HPDE6-E6E7 (cell line): ENCODE results near the gene ZKSCAN8.
A peak's percentile ranks its signal among the peaks of the same experiment; 100 is the strongest.

Experiments
- DNase-seq: peaks from one replicate; pipeline ENCODE4 v3.0.0; 2011; ENCODE audit warnings: missing footprints; ENCODE audit errors: extremely low spot score

Gene ZKSCAN8

DNA sequence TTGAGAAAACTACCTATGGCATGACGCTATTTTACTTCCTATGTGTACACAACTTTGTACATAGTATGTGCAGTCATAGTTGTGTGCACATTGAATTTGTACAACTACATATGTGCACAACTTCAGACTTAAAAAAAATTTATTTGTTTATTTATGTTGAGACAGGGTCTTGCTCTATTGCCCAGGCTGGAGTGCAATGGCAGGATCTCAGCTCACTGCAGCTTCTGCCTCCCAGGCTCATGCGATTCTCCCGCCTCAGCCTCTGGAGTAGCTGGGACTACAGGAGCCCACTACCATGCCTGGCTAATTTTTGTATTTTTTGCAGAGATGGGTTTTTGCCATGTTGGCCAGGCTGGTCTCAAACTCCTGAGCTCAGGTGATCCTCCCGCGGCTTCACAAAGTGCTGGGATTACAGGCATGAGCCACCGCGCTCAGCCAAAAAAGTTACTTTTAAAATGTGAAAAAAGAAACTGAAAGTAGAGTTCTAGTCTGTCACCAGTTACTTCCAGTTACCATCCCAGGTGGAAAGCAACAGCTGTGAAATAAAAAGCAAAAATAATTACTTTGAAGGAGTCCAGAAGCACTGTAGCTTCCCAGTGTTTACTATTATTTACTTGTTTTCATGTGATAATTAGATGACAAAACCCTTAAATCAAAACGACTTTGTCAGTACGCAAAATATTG, 1.7 kb upstream of the ZKSCAN8 start:
- DNase-seq: no peak

DNA sequence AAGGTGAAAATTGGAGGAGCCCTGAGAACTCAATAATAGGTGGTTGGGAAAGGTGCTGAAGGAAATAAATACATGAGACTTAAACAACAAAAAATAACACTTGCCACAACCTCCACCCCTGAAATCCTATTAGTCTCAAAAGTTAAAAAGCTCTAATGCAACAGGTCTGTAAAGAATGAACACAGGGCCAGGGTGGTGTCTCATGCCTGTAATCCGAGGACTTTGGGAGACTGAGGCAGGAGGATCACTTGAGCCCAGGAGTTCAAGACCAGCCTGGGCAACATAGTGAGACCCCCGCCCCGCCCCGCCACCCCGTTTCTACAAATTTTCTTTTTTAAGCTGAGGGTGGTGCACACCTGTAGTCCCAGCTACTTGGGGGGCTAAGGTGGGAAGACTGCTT, 1.1 kb upstream of the ZKSCAN8 start:
- DNase-seq: no peak

DNA sequence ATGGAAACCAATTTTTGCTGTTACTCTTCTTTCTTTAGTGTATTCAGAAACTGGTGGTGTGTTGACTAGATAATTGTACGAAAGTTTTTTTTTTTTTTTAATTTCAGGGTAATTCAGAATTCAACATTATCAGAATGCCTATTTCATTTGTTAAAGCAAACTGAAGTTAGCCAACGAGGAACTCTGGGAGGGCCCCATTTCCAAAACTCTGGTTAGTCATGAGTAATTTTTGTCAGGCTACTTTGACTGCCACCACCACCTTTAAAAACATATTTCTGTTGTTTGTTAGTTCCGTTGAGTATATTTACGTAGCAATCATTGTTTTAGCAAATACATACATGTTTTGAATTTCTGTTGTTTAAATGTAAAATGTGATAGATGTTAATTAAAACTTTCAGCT, 763 bp downstream of the ZKSCAN8 start:
- DNase-seq: no peak

DNA sequence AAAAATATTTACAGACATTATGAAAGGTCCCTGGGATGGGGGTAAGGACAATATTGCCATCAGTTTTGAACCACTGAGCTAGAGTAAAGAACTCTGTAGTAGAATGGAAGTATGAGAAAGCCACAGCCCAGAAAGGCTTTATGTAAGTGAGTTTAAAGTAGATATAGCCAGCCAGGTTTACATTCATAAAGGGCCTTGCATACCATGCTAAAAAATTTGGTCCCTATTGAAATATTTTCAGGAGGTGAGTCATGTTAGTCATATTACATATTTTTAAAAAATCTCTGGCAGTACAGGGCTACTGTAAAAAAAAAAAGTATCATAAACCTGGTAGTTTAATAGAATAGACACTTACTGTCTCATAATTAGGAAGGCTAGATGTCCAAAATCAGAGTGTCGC, 3.5 kb downstream of the ZKSCAN8 start:
- DNase-seq: no peak

DNA sequence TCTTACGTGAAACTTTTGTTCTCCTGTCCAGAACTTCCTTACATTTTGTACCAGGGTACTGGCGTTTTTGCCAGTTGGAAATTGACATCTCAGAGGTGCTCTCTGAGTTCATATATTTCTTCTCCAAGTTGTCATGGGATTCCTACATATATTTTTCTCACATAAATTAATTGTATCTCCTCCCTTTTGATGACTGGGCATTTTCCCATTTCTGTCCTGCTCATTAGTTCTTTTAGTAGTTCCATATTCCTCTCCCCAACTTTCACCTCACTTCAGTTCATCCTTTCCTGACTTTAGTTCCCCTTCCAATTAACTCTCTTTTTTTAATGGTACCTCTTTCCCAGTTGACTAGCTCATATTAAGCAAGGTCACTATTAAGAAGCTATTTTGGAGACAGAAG, 10.8 kb downstream of the ZKSCAN8 start:
- DNase-seq: no peak

DNA sequence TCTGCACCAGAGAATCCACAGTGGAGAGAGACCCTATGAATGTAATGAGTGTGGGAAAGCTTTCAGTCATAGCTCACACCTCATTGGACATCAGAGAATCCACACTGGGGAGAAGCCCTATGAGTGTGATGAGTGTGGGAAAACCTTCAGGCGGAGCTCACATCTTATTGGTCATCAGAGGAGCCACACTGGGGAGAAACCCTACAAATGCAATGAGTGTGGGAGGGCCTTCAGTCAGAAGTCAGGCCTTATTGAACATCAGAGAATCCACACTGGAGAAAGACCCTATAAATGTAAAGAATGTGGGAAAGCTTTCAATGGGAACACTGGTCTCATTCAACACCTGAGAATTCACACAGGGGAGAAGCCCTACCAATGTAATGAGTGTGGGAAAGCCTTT, 11.9 kb downstream of the ZKSCAN8 start:
- no peak for DNase-seq

DNA sequence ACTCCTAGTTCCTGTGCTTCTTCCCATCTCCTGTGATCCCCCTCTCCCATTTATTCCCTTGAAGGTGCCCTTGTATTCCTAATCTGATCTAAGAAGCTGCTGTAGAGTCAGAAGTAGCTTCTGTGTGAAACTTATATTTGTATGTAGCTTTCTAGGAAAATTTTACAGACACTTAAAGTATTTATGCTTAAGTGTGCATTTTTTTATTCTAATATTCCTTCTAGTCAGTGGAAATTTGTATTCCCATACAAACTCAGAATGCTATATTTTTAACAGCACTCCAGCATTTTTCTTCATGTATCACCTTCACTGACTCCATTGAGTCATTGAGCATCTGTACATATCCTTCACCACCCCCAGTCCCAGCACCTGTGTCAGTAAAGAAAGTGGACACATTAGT, 12.7 kb downstream of the ZKSCAN8 start:
- DNase-seq: no peak

DNA sequence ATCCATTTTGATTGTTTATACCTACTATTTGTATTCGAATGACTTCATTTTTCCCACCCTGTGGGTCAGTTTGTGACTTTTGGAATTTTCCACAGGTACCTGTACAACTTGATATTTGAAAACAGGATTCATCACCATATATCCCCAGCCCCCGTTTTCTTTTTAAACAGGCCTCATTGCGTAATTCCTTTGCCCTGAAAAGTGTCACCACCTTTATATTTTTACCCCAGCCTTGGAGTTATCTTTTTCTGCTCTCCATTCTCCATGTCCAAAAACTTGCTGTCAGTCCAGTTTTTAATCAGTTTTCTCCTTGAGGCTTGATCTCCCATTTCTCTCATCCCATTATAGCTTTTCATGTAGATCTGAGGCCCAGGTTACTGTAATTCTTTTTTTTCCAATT, 16.6 kb downstream of the ZKSCAN8 start:
- no peak for DNase-seq

DNA sequence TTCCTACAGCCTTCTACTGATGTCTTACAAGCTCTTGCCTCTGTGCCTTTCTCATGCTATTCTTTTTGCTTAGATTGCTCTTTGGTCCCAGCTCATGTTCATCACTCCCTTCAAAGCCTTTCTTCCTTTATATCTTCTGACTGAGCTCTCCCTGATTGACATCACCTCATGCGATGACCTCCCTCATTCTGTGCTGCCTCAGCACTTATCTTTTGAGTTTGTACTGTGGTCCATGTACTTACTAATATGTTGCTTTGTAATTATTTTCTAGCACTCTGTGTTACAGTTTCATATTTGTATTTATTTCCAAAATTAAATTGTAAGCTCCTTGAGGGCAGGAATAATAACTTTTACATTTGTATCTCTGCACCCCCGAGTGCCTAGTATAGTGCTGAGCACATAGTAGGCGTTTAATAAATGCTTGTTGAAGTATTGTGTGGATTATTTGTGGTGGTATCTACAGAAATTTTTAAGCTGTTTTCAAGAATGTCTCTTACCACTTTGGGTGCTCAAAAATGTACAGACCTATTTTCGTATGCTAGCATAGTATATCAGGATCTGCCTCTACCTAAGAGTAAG, 17.4 kb downstream of the ZKSCAN8 start:
- DNase-seq: no peak

DNA sequence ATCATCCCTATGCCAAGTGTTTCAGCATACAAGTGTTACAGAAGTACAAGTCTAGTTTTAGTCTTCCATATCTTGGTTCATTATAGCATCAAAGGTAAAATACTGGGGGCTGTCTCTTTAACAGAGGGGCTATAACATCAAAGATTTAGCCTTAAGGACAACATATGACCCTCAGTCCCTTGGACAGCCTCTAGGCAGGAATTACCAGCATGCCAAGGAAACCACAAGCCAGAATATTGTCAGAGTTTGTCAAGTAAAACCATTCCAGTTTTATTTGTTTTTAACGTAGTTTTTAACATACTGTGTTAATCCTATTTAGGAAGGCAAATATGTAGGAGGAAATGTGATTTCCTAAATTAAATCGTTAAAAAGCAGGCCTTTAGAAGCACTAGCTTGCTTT, 18.6 kb downstream of the ZKSCAN8 start:
- no peak for DNase-seq

DNA sequence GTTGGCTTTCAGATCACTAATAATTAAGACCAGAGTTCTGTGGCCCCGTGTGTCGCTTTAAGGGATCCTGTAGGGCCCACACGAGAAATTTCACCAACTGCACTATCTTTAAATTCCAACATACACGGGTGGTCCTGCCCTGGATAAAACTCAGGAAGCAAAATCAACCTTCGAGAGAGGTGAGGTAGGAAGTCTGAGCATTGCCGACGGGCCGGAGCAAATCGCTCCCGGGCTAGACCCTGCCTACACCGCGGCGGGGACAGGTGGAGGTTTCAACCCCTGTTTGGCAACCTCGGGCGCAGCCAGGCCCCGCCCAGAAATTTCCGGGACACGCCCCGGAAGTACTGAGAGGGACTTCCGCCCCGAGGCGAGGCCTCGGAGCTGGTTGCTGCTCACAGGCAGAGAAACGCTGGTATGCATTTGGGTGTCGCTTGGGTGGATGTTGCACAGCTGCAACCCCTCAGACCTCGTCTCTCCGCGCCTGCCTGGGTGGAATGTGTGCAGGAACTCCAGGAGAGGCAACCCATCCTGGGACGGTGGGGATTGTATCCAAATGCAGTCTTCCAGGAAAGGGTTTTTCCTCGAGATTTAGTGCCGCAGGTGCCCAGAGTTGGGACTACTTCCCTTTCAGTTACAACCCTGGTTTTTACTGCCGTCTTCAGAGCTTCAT, 19.9 kb downstream of the ZKSCAN8 start:
- peak; percentile 60 for DNase-seq

DNA sequence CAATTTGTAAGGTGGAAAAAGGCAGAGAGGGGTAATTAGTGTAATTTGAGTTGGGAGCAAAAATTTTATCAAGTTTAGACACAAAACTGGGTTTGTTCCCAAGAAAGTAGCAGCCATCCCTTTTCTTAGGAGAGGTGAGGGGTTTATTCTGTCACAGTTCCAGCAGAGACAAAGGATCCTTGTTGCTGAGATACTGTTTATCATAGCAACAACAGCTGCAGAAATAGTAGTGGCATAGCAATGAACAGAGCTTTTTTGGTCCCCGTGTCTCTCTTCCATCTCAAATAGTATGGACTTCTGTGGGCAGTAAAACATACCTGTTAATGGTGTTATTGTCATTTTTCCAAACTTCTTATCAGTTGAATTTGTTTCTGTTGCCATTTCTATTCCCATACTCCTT, 23.9 kb downstream of the ZKSCAN8 start:
- no peak for DNase-seq

DNA sequence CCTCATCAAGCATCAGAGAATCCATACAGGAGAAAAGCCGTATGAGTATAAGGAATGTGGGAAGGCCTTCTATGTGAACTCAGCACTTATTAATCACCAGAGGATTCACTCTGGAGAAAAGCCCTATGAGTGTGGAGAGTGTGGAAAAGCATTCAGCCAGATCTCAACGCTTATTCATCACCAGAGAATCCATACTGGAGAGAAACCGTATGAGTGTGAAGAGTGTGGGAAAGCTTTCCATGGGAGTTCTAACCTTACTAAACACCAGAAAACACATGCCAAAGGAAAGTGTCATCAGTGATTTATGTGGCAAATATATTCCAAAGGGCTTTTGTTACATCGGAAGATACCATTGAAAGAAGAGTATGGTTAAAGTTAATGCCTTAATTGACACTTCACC, 25.4 kb downstream of the ZKSCAN8 start:
- DNase-seq: no peak

DNA sequence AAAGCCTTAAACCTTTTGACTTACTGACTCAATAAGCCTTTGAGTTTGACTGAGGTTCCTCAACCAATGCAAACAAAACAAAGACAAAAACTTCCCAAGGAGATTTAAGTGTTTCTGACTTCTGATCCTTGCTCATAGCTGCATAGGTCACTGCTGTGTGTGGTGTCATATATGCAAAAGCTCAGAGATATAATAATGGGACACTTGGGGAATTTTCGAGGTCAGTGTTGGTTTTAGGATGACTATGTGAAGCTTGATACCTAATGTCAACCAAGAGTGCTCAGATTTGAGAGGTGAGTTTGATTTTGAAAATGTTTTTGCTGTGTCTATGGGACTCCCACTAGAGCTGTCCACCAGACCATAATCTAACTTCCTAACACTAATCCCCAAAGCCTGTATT, 26.2 kb downstream of the ZKSCAN8 start:
- no peak for DNase-seq

DNA sequence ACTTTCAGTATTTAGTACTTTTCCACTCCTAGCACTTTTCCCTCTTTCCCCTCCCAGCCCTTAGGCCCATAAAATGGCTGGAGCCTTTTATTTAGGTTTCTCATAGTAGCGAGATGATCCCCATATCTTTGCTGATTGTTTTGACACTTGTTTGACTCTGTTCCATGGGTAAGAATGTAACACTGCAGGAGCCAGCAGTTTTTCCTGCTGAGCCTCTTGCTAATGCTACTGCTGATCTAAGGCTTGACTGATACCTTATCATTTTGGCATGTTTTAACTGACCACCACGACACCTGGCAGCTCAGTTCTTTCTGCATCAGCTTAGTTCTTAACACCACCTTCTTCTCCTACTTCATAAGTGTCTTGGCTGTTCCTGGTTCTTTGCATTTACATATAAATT, 29.6 kb downstream of the ZKSCAN8 start:
- no peak for DNase-seq

DNA sequence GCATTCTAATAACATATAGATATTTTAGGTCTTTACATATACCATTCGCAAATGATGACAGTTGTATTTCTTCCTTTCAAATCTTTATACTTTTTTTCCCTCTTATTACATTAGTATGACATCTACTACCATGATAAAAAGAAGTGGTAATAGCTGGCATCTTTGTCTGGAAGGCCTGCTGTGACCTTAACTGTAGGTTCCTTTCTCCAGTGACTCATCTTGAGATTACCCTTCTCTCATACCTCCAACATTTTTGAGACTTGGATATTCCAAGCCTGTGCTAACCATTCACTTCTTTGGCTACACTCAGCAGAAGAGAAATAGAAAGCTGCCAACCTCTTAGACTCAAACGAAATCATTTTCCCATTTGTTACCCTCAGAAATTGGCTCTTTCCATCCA, 30.3 kb downstream of the ZKSCAN8 start:
- DNase-seq: no peak

DNA sequence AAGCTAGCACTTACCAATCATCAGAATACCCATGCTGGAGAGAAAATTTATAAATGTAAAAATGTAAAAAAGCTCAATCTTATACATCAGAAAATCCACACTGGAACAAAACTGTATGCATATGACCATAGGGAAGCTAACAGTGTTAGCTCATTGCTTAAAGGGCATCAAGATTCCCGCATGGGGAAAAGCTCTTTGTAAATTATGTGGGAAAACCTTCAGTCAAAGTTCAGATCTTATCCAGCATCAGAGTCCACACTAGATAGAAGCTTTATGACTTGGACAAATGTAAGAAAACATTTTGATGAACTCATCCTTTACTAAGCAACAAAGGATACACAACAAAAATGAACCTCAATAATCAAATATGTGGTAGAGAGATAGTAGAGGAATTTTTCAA, 34.7 kb downstream of the ZKSCAN8 start:
- no peak for DNase-seq

DNA sequence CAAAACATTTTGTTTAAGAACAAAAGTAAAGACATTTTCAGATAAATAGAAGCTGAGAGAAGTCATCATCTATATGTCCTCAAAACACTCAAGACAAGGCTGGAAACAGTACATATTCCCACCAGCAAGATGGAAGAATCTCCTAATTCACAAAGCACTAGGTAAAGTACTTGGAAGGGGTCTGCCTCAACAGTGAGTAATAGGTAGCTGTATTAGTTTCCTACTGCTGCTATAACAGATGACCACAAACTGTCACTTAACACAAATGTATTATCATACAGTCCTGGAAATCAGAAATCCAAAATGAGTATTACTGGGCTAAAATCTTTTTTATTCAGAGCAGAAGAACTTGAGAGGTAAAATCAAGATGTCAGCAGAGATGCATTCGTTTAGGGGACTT, 40.6 kb downstream of the ZKSCAN8 start:
- DNase-seq: no peak

DNA sequence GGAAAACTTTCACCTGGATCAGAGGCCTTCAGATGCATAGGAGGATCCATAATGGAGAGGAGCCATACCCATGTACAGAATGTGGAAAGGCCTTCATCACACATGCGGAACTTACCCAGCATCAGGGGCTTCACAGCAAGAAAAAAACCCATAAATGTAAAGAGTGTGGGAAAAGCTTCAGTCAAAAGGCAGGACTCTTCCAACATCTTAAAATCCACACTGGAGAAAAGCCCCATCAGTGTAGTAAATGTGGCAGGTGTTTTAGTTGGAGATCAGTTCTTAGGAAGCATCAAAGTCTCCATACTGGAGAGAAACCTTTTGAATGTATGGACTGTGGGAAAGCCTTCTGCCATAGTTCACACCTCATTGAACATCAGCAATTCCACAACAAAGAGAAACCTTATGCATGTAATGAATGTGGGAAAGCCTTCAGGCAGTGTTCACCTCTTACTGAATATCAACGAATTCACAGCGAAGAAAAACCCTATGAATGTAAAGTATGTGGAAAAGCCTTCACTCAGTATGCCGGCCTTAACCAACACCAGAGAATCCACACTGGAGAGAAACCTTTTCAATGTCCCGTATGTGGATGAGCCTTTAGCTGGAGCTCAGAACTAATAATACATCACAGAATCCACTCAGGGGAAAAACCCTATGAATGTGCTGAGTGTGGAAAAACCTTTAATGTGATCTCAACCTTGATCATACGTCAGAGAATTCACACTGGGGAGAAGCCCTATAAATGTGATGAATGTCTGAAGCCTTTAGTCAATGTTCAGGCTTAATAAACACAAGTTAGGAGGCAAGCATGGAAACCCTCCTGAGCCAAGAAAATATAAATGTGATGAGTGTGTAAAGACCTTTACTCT, 46.7 kb downstream of the ZKSCAN8 start:
- no peak for DNase-seq

DNA sequence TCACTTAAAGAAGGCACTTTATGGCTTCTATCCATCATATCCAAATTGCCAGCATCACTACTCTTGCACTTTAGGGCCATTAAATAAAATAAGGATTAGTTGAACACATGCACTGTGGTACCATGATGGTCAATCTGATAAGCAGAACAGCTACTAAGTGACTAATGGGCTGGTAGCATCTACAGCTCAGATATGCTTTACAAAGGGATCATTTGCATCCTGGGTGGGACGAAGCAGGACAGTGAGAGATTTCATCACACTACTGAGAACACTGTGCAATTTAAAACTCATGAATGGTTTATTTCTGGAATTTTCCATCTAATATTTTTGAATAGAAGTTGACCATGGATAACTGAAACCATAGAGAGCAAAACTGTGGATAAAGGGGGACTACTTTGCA, 58.3 kb downstream of the ZKSCAN8 start:
- no peak for DNase-seq

DNA sequence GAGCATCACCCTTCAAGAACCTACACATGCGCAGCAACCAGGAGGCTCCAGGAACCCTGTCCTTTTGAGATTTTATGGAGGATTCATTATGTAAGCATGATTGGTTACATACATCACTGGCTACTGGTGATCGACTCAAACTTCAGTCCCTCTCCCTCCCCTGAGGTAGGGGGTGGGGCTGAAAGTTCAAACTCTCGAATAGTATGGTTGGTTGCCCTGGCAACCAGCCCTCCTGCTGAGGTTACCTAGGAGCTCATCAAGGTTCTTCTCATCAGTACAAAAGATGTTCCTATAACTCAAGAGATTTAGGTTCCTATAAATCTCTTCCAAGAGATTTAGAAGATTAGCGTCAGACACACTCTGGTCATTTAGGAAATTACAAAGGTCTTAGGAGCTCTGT, 61.5 kb downstream of the ZKSCAN8 start:
- no peak for DNase-seq

DNA sequence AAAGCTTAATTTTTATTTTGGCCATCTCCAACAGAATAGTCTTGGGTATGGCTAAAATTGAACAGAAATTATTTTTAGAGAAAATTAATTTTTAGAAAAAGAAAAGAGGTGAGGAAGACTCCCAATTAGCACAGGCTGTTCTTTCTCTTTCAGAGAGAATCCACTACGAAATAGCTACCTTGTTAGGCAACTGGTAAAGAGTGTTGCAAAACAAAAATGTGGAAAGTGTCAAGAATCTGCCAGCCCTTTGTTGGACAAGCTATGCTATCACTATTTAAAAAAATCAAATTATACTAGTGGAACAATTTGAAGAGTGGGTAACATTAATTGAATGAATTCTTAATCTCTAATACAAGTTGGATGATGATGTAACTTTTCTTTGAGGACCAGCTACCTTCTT, 64.2 kb downstream of the ZKSCAN8 start:
- DNase-seq: no peak

DNA sequence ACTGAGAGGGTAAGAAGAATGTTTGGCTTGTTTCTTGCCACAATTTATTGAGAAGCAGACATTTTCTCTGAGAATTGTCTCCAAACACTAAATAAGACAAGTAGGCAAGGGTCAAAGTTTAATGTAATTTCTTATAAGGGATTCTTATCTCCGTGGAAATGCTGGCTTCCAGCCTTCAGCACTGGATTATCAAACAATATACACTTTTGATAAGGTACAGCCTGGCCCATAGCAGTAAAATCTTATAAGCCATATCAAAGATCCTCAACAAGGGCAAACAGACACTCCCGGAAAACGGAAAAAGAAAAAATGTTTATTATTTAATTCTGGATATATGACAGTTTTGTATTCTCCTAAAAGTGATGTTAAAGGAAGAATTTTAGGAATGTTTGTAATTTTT, 64.8 kb downstream of the ZKSCAN8 start:
- DNase-seq: no peak
